K562 (cell line): ENCODE measurements around the gene PCP2. TPM values are rescaled to one million over a fixed set of nuclear protein-coding genes. Genes with fewer than 3 reads are reported as not detected.

Source experiments
- ATAC-seq: fragments of 200-7000 bp; cut with Tn5 transposase; 3 replicates; pipeline ENCODE4 v1.9.1; 2020; ENCODE audit warnings: moderate library complexity
- BruUV-seq: library from RNA; stranded (reverse); fragments of 400-500 nt; replicated peaks from 2 replicates; lab custom pipeline; 2021; lab: Mats Ljungman, UMichigan
- CTCF ChIA-PET: fragments of 300-600 bp; formaldehyde crosslinking; extraction: SDS; loops from one replicate; lab custom pipeline; 2021; ENCODE audit warnings: low intra/inter-chr PET ratio; lab: Yijun Ruan, JAX
- POLR2A ChIA-PET: fragments of 300-600, 350-650 bp; sonication (Branson Sonifier 250); formaldehyde crosslinking; extraction: SDS; loops from one replicate; lab custom pipeline; 2021; ENCODE audit warnings: antibody characterized with exemption, inconsistent platforms; lab: Yijun Ruan, JAX
- DNase-seq, 4 experiments: peaks; one replicate each; pipeline versions ENCODE4 v3.0.0 to v3.0.0-alpha.2; 2011 to 2018; ENCODE audit warnings: low spot score in 3 of 4, mixed read lengths in 3 of 4; ENCODE audit errors: extremely low read depth in 1 of 4
- FAIRE-seq: peaks from 2 replicates; lab custom pipeline; 2011; peaks lifted over from hg19 to GRCh38; lab: Jason Lieb, UNC
- H2AFZ ChIP-seq: 2 replicates; pipeline ENCODE4 v1.6.0; 2011; ENCODE audit warnings: low read depth, low read length, control low read depth, inconsistent platforms
- H3K27ac ChIP-seq: fragments of 200-600 bp; 3 replicates; pipeline ENCODE4 v1.8.0; 2011; ENCODE audit warnings: low read depth, mild to moderate bottlenecking, control low read depth, inconsistent platforms, low read length, moderate library complexity, mixed read lengths; ENCODE audit errors: extremely low read depth
- H3K27me3 ChIP-seq, 2 experiments: fragments of 300-600 bp in 1 of 2; 2 replicates in 1 of 2; 3 replicates in 1 of 2; pipeline versions ENCODE4 v1.6.0 to v1.8.0; 2011; ENCODE audit warnings: inconsistent platforms in 2 of 2, low read length in 2 of 2, mild to moderate bottlenecking in 1 of 2, mixed read lengths in 1 of 2, moderate library complexity in 1 of 2; ENCODE audit not compliant: control insufficient read depth in 2 of 2, insufficient read depth in 2 of 2
- H3K36me3 ChIP-seq: fragments of 300-600 bp; 3 replicates; pipeline ENCODE4 v1.8.0; 2011; ENCODE audit warnings: mild to moderate bottlenecking, low read length, inconsistent platforms; ENCODE audit not compliant: control insufficient read depth, insufficient read depth
- H3K4me1 ChIP-seq, 2 experiments: fragments of 200-600 bp in 1 of 2; replicated peaks in 1 of 2; 2 replicates in 1 of 2; 3 replicates in 1 of 2; pipeline versions ENCODE4 v1.5.1 to v1.8.0; 2011; ENCODE audit warnings: inconsistent platforms in 2 of 2, low read length in 2 of 2, mild to moderate bottlenecking in 1 of 2, mixed read lengths in 1 of 2, moderate library complexity in 1 of 2; ENCODE audit not compliant: control insufficient read depth in 2 of 2, insufficient read depth in 2 of 2
- H3K4me2 ChIP-seq: 2 replicates; pipeline ENCODE4 v1.6.1; 2011; ENCODE audit warnings: low read length, control low read depth, inconsistent platforms, mixed read lengths; ENCODE audit not compliant: insufficient read depth
- H3K4me3 ChIP-seq: fragments of 200-600 bp; sonication (generic), shearing (Covaris generic); 2 replicates; pipeline ENCODE4 v1.5.1; 2016; ENCODE audit warnings: control low read depth, inconsistent platforms
- H3K79me2 ChIP-seq: fragments of 200-600 bp; 3 replicates; pipeline ENCODE4 v1.8.0; 2011; ENCODE audit warnings: low read length, inconsistent platforms; ENCODE audit not compliant: control insufficient read depth, insufficient read depth
- H3K9ac ChIP-seq, 2 experiments: 2 replicates each; pipeline versions ENCODE4 v1.6.0 to v1.6.1; 2011; ENCODE audit warnings: low read depth in 2 of 2, low read length in 2 of 2, control low read depth in 1 of 2, inconsistent platforms in 1 of 2, mild to moderate bottlenecking in 1 of 2, mixed read lengths in 1 of 2; ENCODE audit not compliant: insufficient read depth in 1 of 2
- H3K9me1 ChIP-seq: one replicate; pipeline ENCODE4 v1.6.0; 2011; ENCODE audit warnings: inconsistent platforms, mild to moderate bottlenecking, low read length, moderate library complexity; ENCODE audit not compliant: control insufficient read depth, insufficient read depth
- H3K9me3 ChIP-seq: replicated peaks from 2 replicates; pipeline ENCODE4 v1.5.1; 2011; ENCODE audit warnings: low read depth, low read length, inconsistent platforms; ENCODE audit not compliant: control insufficient read depth, insufficient read depth
- H4K20me1 ChIP-seq: replicated peaks from 2 replicates; pipeline ENCODE4 v1.6.1; 2011; ENCODE audit warnings: low read length, inconsistent platforms, mixed read lengths; ENCODE audit not compliant: control insufficient read depth, insufficient read depth
- NR0B1 ChIP-seq: fragments of 450-650 bp; IDR thresholded peaks from one replicate; pipeline ENCODE4 v1.6.1; 2018; ENCODE audit warnings: mild to moderate bottlenecking, moderate library complexity; ENCODE audit not compliant: partially characterized antibody
- POLR2G ChIP-seq: fragments of 200-400 bp; formaldehyde crosslinking; IDR thresholded peaks from 2 replicates; pipeline ENCODE4 v1.6.1; 2017; ENCODE audit warnings: low read depth, mild to moderate bottlenecking, antibody characterized with exemption, low read length, moderate library complexity
- WGBS: fragments of 100-300 bp; shearing (Covaris generic); methylation state at CpG from one replicate; pipeline ENCODE4 v1.1.6; 2016; ENCODE audit warnings: low coverage, mixed read lengths; ENCODE audit not compliant: insufficient coverage; ENCODE audit errors: missing lambda C conversion rate; 5-methylcytosine and 5-hydroxymethylcytosine counted together
- in situ Hi-C: fragments of 300-500 bp; cut with MboI; formaldehyde crosslinking; loops from 4 replicates; pipeline ENCODE4 v1.15.0; 2018; ENCODE audit warnings: inconsistent platforms, mixed read lengths
- intact Hi-C: fragments of 100-400 bp; cut with micrococcal nuclease; formaldehyde crosslinking; loops from 2 replicates; pipeline ENCODE4 v1.14.2; 2022
- polyA plus RNA-seq, 8 experiments: library from polyadenylated mRNA; depleted of rRNA in 4 of 8; stranded (reverse) in 5 of 8; unstranded in 3 of 8; fragments of >200 nt; fragmentation: Nextera tagmentation in 2 of 8; fragmentation: Illumina TruSeq in 1 of 8; extraction: Ambion mirVana in 2 of 8; extraction: Trizol in 1 of 8; gene quantifications; 2 replicates each; pipeline versions ENCODE4 v1.2.1 to v1.2.3, GENCODE V29; 2011 to 2014; ENCODE audit warnings: inconsistent platforms in 1 of 8, missing spikeins in 1 of 8
- total RNA-seq, 7 experiments: library from RNA; depleted of rRNA in 6 of 7; stranded (reverse); fragments of >200 nt in 6 of 7; fragmentation: Illumina TruSeq in 2 of 7; extraction: Trizol in 2 of 7; gene quantifications; 2 replicates each; pipeline versions ENCODE4 v1.2.1 to v1.2.3, GENCODE V29; 2011 to 2021; ENCODE audit warnings: low replicate concordance in 1 of 7

PCP2 gene
- total and polyA plus RNA-seq, 9 of the 15 experiments (the other 6 are each of a cell fraction or from before 2014, with no cell fraction given) = 0.17 to 1.3 (median 0.49) TPM; not detected in 3

GRCh38 chr19:7620442-7621412, 12.8 kb downstream of the PCP2 start:
- ATAC-seq = no peak
- H3K9ac ChIP-seq = no peak overlapping the region
- H3K79me2 ChIP-seq = no peaks in the 10 kb centered on the region
- ChIA-PET CTCF (no interaction called here), POLR2A (interaction anchor here (0.6 to 1.0 kb wide), 2 partner anchors 9 to 946 kb away, joined by 3 to 4 read pairs; partner anchors contain the start of genes PET100 and XAB2)
- H3K4me3 ChIP-seq = no peak overlapping the region
- no peaks in the 10 kb centered on the region for H3K9me3 ChIP-seq
- no peaks in the 10 kb centered on the region for H3K9me1 ChIP-seq
- DNase-seq = no peak
- H3K36me3 ChIP-seq = peaks cover 57% of the 10 kb centered on the region; the same call in 2 of the 3 replicates
- H3K27me3 ChIP-seq = no peaks in the 10 kb centered on the region
- BruUV-seq = no TSS peak
- in situ Hi-C loops = no loop called here
- H2AFZ ChIP-seq = no peak overlapping the region
- TF ChIP-seq POLR2G = peak; percentile 8
- TF ChIP-seq NR0B1 = no peak
- no peak for FAIRE-seq
- H3K27ac ChIP-seq = no peak overlapping the region
- no peaks in the 10 kb centered on the region for H4K20me1 ChIP-seq
- WGBS = 94% methylated on average over 28 of the region's 57 CpGs
- H3K4me1 ChIP-seq = peaks cover 2 to 55% of the 10 kb centered on the region in 2 experiments; a peak in 4 of 5 replicates
- intact Hi-C loops = no loop called here
- no peak overlapping the region for H3K4me2 ChIP-seq
